ENCODE results near the gene ZNF646. TPM values are rescaled to one million over a fixed set of nuclear protein-coding genes. Genes with fewer than 3 reads are reported as not detected.

The ZNF646 gene
- total RNA-seq, 2 donors from 2014 or later = 12.7 to 14.5 TPM

- DNase-seq (peak; percentile 92 to 94 (median 92)), ATAC-seq (peak; percentile 95)
- Histone ChIP-seq H3K9me3 (no peaks in the 10 kb centered on the region), H3K4me1 (peaks cover 36% of the 10 kb centered on the region), H3K27ac (peak overlapping the region in 3 of 4 donors; percentile 73 to 87 (median 84)), H3K4me3 (no peak overlapping the region), H3K27me3 (no peaks in the 10 kb centered on the region), H3K36me3 (replicated peaks in 1 of 2; ENCODE audit: insufficient read depth in 1 of 2, low read depth in 2 of 2) (no peaks in the 10 kb centered on the region)
- whole genome bisulfite sequencing, 2 donors = 7 to 8% methylated on average over 33 of the region's 33 CpGs
- intact Hi-C loops (cut with DNase I) = no loop called here
- TF ChIP-seq POLR2A (IDR thresholded peaks at IDR 0.05) = peak in 1 of 3 donors; percentile 28
- TF ChIP-seq CTCF (IDR thresholded peaks at IDR 0.05) = peak; percentile 89 to 100 (median 93)
Observed at GRCh38 chr16:31105677-31106213, 31.5 kb downstream of the ZNF646 start.

DNA sequence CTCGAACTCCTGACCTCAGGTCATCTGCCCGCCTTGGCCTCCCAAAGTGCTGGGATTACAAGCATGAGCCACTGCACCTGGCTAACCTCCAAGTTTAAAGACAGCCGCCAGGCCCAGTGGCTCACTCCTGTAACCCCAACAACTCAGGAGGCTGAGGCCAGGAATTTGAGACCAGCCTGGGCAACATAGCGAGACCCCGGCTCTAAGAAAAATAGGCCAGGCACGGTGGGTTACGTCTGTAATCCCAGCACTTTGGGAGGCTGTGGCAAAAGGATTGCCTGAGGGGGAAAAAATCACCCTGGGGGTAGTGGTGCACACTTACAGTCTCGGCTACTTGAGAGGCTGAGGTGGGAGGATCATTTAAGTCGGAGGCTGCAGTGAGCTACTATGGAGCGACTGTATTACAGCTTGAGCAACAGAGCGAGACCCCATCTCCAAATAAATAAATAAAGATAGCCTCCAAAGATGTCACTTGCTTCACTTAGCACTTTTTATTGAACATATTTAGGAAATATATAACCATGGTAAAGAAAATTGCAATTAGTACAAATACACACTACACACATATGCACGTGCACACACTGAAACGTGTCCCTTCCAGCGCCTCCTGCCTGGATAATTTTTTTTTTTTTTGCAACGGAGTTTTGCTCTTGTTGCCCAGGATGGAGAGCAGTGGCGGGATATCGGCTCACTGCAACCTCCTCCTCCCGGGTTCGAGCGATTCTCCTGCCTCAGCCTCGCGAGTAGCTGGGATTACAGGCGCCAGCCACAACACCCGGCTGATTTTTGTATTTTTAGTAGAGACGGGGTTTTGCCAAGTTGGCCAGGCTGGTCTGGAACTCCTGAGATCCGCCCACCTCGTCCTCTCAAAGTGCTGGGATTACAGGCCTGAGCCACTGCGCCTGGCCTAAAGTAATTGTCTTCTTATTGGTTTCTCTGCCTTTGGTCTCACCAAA lies 32.6 kb downstream of the ZNF646 start:
- ATAC-seq = no peak
- peaks cover 0 to 2% of the 10 kb centered on the region in 2 donors for H3K36me3 ChIP-seq (replicated peaks in 1 of 2; ENCODE audit: insufficient read depth in 1 of 2, low read depth in 2 of 2)
- 93 to 94% methylated on average over 28 of the region's 28 CpGs for WGBS, 2 donors
- H3K27ac ChIP-seq = peak overlapping the region in 2 of 4 donors; percentile 73 to 87
- no peak for DNase-seq
- intact Hi-C loops (cut with DNase I) = no loop called here
- no peak overlapping the region for H3K4me3 ChIP-seq
- H3K4me1 ChIP-seq = peaks cover 45% of the 10 kb centered on the region
- TF ChIP-seq POLR2A (IDR thresholded peaks at IDR 0.05) (no peak), CTCF (IDR thresholded peaks at IDR 0.05) (no peak)
- no peaks in the 10 kb centered on the region for H3K27me3 ChIP-seq
- no peaks in the 10 kb centered on the region for H3K9me3 ChIP-seq

GRCh38 chr16:31107465-31107867 lies 33.2 kb downstream of the ZNF646 start:
- no peak overlapping the region for H3K4me3 ChIP-seq
- ATAC-seq (no peak), DNase-seq (no peak)
- H3K36me3 ChIP-seq (replicated peaks in 1 of 2; ENCODE audit: insufficient read depth in 1 of 2, low read depth in 2 of 2) = peaks cover 0 to 6% of the 10 kb centered on the region in 2 donors
- TF ChIP-seq POLR2A (IDR thresholded peaks at IDR 0.05) (no peak), CTCF (IDR thresholded peaks at IDR 0.05) (no peak)
- WGBS, 2 donors = 92% methylated on average over 6 of the region's 6 CpGs
- H3K4me1 ChIP-seq = peaks cover 51% of the 10 kb centered on the region
- H3K27me3 ChIP-seq = no peaks in the 10 kb centered on the region
- H3K27ac ChIP-seq = peak overlapping the region in 1 of 4 donors; percentile 92
- H3K9me3 ChIP-seq = no peaks in the 10 kb centered on the region
- intact Hi-C loops (cut with DNase I) = no loop called here

DNA sequence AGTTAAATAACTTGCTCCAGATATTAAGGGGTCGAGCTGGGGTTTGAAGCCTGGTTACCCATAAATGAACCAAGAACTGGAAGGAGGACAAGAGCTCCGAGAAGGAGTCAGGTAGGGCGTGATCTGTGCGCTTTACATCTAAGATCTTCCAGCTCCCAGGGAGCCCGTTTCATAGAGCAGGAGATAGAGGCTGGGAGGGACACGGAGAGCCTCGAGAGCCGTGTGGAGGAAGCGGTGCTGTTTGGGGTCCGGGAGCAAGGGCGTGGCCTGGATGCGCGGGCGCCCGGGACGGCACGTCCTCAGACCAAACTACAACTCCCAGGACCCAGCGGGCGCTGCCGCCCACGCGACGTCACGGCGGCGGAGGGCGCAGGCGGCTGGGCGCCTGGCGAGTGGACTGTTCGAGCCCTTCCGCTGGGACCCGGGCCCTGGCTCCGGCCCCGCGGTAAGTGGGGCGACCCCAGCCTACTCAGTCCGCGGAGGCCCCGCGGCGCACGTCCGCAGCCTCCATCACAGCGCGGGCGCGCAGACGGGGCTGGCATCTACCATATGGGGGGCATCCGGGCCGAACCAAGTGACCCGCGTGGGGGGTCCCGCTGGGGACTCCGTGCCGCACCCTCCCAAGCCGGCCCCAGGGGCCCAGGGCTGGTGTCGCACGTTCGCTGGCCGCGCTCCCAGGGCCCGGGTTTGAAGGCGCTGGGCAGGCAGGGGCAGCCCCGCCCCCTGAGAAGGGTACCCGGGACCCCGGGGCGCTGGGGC lies 34.0 kb downstream of the ZNF646 start, which contains the start of gene BCKDK:
Gene BCKDK, plus strand, starts transcription at position 352 of the 759 bp plus-strand sequence. CDS start 838 bp downstream, outside the sequence.
- intact Hi-C loops (cut with DNase I) = no loop called here
- Histone ChIP-seq H3K36me3 (replicated peaks in 1 of 2; ENCODE audit: insufficient read depth in 1 of 2, low read depth in 2 of 2) (peaks cover 0 to 6% of the 10 kb centered on the region in 2 donors), H3K4me3 (peak within 1 kb of the TSS; percentile 83 to 96), H3K27ac (peak within 1 kb of the TSS; percentile 83 to 93 (median 90)), H3K9me3 (no peaks in the 10 kb centered on the region), H3K27me3 (no peaks in the 10 kb centered on the region), H3K4me1 (peaks cover 59% of the 10 kb centered on the region)
- WGBS, 2 donors = 4 to 26% methylated on average over 10 to 59 of the region's 68 CpGs
- ATAC-seq = peak; percentile 62
- peak; percentile 50 to 72 (median 62) for TF ChIP-seq POLR2A (IDR thresholded peaks at IDR 0.05)
- no peak for TF ChIP-seq CTCF (IDR thresholded peaks at IDR 0.05)
- peak; percentile 67 to 73 (median 69) for DNase-seq

Data from body of pancreas (tissue), 4 donors.